Measurements from ENCODE around the gene ITPK1.

The ITPK1 gene

DNA sequence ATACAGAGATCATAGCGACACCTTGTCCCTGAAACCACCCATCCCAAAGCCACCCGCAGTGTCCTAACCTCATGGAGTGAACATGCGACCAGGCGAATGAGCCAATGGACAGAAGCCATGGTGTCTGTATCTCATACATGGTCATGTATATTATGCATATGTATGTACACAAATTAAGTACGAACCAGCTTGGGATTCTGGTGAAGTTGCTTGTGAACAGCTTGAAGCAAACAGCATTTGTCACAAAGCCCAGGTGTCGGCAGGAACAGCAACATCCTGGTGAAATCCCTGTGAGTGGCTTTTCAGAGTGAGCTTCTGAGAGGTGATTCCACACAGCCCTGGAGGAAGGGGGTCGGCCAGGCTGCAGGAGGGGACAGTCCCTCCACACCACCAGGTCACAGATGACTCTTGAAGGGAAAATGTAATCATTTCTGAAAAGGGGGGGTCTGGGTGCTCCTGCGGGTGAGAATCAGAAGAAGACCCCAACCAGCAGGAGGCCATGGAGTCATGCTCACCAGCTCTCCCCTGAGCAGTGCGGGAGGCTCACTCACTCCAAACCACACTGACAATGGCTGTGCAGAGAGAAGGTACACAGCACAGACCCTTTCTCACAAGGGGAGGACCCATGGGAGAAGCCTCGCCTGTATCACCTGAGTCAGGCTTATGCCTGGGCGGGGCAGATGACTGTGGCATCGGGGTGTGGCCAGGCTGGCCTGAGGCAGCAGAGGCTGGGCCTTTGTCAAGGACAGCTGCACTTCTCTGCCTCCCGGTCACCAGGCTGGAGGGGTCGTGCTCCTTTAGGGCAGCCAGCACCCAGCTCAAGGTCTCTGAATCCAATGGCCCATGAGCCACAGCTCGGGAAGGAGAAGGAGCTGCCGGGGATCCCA lies 178.4 kb downstream of the ITPK1 start:
- DNase-seq (ENCODE audit: low spot score), result peak; percentile 28

DNA sequence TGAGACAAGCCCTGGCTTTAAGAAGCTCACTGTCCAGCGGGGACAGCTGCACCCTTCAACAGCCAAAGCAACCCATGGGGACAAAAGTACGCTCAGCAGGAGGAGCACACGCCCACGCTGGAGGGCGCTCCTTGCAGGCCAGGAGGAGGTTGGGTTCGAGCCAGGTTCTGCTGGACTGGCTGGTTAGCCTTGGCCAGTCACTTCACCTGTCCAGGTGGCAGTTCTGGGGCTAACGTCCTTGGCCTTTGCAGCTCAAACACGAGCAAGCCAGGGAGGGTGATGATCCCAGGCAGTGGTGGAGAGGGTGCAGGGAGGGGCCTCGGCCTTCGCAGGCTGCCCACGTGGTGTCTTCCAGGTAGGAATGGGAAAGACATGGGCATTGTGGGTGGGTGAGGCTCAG lies 179.6 kb downstream of the ITPK1 start:
- no peak for DNase-seq (ENCODE audit: low spot score)

DNA sequence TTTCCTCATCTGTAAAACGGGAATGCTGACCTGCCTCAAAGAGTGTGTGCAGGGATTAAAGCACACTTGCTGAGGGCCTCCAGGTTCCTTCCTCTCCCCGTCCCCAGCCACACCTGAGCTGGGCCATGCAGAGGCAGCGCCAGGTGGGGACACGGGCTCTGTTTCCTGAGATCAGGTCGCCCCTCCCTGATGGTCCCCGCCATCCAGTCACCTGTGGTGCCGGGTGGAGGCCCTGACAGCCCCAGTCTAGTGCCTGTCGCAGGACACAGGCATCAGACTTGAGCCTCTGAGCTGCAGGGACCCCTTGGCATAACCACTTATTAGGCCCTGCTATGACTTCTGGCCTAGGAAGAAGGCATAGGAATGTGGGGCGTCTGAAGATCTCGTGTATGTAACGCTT lies 180.3 kb downstream of the ITPK1 start:
- no peak for DNase-seq (ENCODE audit: low spot score)

DNA sequence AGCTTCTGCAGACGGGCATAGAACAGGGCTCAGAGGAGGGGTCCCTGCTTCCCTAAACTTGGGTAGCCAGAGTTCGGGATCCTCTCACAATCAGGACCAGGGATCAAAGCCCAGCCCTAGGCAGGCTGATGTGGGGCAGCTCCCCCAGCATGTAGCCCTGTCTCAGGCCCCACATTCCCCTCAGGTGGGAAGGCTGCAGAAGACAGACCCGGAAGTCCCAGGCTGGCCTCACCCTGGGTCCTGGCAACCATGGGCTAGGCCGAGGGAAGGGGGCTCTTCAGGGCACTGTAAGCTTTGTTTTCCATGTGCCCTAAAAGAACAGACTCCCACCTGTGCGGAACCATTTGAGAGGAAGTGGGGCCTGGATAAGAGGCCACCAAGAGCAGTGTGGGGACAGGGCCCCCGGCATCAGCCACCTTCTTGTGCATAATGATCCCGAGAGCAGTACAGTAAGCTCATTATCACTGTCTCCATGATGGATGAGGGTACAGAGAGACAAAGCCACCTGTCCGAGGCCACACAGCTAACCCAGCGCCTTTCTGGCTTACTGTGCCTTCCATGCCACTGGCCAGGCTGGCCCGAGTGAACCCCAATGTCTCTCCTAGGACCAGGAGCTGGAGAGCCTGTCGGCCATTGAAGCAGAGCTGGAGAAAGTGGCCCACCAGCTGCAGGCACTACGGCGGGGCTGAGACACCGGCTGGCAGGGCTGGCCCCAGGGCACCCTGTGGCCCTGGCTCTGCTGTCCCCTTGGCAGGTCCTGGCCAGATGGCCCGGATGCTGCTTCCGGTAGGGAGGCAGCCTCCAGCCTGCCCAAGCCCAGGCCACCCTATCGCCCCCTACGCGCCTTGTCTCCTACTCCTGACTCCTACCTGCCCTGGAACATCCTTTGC lies 181.3 kb downstream of the ITPK1 start:
- DNase-seq (ENCODE audit: low spot score), result no peak

DNA sequence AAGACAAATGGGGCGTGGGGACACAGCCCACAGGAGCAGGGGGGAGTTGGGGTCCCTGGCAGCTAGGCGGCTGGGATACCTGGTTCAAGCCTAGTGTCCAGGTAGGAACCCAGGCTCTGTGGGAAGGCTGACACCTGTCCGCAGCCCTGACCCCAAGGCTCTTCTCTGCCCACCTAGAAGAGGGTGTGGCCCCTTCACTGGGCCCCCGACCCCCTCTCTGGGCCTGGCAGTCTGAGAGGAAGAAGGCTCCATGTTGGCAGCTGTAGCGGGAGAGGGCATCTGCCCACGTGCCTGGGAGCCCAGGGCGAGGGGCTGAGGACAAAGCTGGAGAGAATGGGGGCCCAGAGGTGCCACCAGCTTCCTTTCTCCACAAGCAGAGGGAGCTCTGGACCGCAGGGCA lies 182.2 kb downstream of the ITPK1 start:
- DNase-seq (ENCODE audit: low spot score), result no peak

DNA sequence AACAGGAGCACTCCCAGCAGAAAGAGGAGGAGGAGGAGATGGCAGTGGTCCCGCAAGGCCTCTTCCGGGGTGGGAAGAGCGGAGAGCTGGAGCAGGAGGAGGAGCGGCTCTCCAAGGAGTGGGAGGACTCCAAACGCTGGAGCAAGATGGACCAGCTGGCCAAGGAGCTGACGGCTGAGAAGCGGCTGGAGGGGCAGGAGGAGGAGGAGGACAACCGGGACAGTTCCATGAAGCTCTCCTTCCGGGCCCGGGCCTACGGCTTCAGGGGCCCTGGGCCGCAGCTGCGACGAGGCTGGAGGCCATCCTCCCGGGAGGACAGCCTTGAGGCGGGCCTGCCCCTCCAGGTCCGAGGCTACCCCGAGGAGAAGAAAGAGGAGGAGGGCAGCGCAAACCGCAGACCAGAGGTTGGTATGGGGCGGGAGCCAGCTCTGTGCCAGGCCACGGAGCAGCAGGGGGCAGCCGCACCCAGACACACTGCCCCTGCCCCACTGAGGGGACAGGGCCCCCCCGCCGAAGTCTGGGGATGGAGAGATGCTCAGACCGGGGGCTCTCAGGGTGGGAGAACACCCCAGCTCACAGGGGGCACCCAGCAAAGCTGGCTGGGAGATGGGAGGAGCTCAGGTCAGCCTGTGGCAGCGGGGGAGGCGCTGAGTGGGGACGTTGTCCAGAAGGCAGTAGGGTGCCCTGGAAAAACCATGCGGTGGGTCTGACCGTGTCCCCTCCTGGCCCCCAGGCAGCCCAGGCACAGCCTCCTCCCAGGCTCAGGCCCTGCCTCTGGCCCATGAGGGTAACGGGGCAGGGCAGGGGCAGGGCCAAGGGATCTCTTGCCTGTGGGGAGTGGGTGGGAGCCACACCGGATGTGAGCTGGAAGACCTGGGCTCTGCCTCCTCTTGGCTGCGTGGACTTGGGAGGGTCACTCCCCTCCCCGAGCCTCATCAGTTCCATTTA lies 183.0 kb downstream of the ITPK1 start:
- DNase-seq (ENCODE audit: low spot score), result no peak

DNA sequence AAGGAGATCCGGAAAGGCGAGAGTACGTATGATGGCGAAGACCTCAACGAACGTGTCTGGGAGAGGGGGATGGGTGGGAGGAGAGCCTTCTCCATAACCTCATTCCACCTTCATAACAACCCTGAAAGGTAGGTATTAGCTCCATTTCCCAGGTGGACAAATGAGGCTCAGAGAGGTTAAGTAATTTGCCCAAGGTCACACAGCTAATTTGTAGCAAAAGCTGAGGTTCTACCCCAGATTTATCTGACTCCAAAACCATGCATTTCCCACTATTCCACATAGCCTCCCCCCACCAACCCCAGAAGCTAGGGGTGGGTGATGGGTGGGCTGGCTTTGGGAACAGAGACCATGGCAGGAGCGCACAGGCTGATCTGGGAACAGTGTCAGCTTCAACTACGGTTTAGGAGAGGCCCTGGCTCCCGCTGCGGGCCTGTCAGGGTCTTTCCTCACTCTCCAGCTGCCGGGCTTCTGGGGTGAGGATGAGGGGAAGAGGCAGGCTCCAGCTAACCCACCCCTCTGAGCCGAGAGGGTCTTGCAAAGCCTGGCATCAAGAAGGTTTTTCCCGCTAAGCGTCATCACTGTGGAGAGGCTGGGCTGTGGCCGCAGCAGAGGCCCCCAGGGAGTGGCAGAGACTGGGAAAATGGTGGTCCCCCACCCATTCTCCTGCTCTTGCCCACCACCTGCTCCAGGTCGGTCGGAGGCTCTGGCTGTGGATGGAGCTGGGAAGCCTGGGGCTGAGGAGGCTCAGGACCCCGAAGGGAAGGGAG lies 183.9 kb downstream of the ITPK1 start:
- DNase-seq (ENCODE audit: low spot score), result no peak

DNA sequence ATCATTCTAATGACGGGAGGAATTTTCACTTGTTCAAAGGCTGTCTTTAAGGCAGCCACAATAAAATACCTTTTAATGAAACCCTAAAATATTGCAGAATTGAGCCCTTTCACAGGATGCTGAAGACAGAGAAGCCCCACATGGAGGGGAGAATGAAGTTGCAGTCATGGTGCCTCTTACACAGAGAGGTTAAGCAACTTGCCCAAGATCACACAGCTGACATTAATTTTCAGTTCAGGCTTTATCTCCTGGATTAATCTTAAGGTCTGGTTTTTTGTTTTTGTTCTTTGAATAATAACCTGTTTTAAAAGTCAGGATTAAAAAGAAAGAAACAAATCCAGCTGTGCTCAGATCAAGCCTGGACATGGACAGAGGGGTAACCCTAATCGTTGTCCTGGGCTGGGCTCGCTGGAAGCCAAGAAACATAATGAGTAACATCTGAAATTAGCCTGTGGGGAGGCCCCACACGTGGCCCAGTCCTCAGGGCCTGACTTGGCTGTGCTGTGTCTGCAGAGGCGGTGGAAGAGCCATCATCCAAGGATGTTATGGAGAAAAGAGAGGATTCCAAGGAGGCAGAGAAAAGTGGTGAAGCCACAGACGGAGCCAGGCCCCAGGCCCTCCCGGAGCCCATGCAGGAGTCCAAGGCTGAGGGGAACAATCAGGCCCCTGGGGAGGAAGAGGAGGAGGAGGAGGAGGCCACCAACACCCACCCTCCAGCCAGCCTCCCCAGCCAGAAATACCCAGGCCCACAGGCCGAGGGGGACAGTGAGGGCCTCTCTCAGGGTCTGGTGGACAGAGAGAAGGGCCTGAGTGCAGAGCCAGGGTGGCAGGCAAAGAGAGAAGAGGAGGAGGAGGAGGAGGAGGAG lies 184.8 kb downstream of the ITPK1 start:
- no peak for DNase-seq (ENCODE audit: low spot score)

DNA sequence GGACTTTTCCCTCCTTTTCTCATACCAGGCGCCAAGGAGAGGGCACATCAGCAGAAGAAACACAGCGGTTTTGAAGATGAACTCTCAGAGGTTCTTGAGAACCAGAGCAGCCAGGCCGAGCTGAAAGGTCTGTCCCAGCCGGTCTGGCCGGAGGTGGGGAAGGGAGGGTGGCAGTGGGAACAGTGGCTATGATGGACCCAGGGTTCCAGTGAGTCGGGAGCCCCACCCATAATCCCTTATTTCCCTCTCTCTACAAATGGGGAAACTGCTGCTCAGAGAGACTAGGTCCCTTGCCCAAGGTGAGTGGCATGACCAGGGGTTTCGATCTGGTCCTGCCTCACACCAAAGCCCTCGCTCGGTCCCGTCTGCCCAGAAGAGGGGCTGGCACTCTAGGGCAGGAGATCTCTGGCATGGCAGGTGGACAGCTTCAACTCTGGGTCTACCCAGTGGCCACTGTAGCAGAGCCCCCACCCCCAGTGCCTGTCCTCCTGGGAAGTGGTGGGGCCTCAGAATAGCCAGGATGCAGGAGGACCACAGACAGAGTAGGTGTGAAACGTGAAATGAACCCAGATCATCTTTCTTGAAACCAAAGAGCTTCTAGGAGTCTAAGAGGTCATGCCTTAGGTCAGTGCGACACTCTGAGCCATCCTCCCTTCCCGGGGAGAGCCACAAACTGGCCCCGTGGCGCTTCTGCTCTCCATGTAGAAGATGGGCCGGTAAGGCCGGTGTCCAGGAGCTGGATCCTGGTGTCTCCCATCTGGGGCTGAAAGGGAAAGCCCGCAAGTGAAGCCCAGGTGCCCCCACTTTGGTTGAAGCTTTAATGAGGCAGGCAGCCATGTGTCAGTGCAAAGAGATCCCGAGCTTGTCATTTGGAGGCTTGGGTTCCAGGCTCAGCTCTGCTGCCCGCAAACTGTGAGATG lies 185.8 kb downstream of the ITPK1 start:
- DNase-seq (ENCODE audit: low spot score), result no peak

DNA sequence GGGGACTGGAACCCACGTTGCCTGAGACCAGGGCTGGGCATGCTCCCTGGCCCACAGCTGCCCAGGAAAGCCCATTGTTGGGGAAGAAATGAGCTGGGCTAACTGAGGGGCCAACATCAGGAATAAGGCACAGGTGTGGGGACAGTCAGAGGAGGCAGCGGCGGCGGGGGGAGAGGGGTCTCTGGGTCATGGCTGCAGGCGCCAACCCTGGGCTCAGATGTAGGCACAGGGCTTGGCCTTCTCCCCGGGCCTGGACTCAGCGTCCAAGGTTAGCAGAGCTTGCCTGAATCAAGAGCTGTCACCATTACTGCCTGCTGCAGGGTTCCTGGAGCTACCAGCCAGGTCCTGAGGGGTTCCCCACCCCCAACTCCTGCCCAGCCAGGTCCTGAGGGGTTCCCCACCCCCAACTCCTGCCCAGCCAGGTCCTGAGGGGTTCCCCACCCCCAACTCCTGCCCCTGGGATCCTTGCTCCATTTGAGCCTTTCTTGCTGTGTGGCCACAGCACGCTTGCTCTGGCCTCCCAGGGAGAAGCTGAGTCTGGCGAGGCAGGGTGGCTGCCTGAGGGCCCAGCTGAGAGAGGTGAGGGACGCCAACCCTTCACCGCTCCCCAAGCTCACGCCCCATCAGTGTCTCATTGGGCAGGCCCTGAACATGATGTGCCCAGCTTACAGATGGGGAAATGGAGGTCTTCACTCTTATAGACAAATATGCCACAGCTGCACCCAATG lies 186.6 kb downstream of the ITPK1 start:
- DNase-seq (ENCODE audit: low spot score), result no peak

DNA sequence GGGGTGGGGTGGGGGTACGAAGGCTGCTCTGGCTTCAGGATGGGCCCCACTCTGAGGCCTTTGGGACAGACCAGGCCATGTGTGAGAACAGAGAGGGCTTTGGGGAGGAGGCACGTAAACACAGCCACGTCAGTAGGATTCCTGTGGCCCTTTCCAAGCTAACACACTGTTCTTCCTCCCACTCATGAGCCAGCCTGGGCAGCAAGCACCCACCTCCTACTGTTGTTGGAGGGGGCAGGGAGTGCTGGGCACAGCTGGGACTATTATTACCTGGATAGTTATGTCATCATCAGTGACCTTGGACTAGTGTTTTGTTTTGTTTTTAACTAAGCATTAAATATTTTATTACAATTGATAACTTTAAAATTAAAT lies 187.5 kb downstream of the ITPK1 start:
- DNase-seq (ENCODE audit: low spot score), result no peak

DNA sequence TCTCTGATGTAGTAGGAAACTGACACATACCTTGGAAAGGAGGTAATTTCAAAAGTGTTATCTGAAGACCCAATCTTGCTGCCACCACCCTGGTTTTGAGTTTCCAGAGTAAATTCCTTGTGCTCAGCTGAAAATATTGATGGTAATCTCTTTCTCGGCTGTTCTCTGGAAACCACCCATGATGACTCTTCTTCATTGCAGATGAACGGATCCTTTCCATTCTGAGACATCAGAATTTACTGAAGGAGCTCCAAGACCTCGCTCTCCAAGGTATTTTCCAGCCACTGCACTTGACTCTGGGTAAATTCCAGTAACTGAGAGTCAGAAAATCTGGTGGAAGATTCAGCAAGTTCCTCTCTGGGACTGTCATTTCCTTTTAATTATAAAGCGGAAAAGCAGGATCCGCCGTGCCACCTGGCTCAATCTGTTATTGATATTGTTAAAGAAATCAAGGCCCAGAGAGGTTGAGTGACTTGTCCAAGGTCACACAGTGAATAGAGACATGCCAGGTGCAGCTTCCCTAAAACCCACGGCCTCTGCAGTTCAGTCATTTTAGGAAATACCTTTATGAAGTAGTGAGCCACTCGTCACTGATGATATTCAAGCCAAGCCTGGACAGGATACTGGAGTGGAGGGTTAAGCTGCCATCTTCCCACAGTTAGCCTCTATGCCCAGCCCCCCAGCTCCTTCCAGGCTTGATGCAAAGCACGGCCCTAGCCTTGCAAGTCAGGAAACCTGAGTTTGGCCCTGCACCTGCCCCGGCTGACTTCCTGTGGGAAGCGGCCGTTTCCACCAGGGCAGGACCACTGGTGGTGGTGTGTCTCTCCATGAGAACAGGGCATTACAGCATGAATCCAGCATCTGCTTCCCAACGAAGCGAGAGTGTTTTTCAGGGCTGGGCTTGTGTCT lies 188.1 kb downstream of the ITPK1 start:
- peak; percentile 5 for DNase-seq (ENCODE audit: low spot score)

DNA sequence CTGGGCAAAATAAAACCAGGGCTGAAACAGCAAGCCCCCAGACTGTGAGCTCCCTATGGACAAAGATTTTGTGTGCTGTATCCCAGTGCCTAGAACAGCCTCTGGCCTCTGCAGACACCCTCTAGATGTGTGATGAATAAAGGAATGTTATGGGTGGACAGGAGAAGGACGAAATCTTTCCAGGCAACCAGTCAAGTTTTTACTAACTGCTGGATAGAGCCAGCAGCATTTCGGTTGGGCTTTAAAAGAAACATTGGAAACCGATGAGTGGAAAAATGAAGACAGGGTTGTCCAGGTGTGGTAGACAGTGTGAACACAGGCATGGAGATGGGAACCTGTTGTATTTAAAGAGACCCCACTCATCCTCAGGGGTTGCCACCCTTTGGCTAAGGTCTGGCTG lies 188.8 kb downstream of the ITPK1 start:
- DNase-seq (ENCODE audit: low spot score), result no peak

DNA sequence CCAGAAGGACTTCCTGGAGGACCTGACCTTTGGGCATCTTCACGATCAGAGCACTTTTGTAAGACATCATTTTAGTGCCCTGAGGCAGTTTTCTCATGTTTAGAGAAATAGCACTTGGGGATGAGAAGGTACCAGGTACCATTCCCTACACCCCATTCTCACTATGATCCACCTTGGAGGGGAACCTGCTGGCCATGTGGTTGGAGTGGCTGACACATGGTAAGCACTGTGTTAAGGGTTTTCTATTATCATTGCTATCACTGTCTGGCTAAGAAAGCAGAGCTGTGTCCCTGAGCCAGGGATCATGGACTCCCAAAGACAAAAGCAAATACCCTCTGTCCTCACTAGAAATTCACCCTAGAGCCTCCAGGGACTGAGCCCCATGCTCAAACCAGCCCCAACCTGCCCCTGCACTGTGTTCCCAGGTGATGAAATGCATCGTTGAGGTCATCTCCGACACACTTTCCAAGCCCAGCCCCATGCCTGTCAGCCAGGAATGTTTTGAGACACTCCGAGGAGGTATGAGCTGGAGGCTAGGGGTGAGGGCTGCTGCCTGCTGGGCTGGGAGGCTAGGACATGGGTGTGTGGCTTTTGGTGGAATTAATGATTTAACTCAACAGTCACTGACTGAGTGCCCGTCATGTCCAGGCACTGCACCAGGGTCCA lies 189.4 kb downstream of the ITPK1 start:
- no peak for DNase-seq (ENCODE audit: low spot score)

DNA sequence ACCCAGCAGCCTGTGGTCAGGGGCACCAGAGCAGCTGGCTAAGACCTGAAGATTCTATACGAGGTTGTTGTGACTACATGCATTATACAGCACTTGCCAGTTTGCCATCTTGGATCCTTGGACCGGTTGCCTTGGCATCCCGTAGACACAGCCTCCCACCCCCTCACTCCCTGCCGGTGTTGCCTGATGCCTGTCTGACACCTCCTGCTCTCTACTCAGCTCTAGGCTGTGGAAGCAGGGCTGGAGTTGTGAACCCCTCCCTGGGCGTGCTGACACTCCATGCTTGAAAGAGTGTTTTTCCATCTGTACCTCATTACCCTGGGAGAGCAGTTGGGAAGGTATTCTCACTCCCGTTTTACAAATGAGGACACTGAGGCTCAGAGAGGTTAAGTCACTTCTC lies 190.3 kb downstream of the ITPK1 start:
- DNase-seq (ENCODE audit: low spot score), result no peak

DNA sequence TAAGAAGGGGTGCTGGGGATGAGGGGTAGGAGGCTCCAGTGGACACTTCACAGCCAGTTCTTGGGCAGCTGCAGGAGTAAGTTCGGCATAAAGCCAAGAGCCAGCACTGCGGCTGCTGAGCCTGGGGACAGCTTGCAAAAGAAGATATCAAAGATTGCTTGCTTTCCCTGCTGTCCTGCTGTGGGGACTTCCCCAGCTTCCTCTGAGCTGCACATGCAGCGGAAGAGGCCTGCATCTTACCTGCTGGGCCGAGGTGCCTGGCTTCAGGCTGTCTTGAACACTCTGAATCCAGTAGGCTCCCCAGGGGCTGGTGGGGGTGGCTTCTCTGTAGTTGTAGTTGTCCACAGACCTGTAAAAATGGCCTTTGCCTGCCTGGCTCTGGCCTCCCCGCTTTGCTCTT lies 191.5 kb downstream of the ITPK1 start:
- no peak for DNase-seq (ENCODE audit: low spot score)

DNA sequence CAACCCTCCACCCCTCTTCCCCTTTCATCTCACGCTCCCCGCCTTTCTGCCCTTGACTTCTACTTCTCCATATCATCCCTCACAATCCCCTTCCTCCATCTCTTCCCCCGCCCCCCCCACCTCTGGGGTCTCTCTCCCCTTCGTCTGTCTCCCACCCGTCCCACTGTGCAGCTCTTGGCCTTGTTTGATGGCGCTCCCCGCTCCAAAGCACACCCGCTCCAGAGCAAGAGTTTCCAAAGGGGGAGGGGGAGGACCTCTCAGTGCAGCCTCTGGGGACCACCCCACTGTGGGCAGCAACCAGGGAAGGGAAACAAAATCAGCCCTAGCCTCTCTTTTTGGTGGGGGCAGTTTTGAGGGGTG lies 192.0 kb downstream of the ITPK1 start:
- DNase-seq (ENCODE audit: low spot score), result no peak
